A172 (cell line): ENCODE measurements around the gene CHD3. TPM values are rescaled to one million over a fixed set of nuclear protein-coding genes. Genes with fewer than 3 reads are reported as not detected.

Experiments used
- total RNA-seq: library from RNA; depleted of rRNA; stranded (reverse); fragments of >200 nt; shearing (Covaris generic); gene quantifications from 2 replicates; pipeline ENCODE4 v1.2.3, GENCODE V29; 2014; rRNA removed

CHD3 gene
- total RNA-seq, 1 experiment from 2014 or later, result 89.2 TPM

Other genes with a start within 250 kb of the CHD3 start
- gene ATP1B2, start 237.9 kb upstream of the CHD3 start, total RNA-seq, result not detected in 2 replicates
- gene TP53, start 201.3 kb upstream of the CHD3 start, total RNA-seq, result 99.3 and 107 TPM in 2 replicates
- gene WRAP53, start 200.3 kb upstream of the CHD3 start, total RNA-seq, result 26.0 and 27.4 TPM in 2 replicates
- 7.6 and 11.3 TPM in 2 replicates for gene EFNB3, start 183.6 kb upstream of the CHD3 start, total RNA-seq
- gene DNAH2, start 171.0 kb upstream of the CHD3 start, total RNA-seq, result 0.17 TPM in 2 replicates
- 0.16 and 0.93 TPM in 2 replicates for gene KDM6B, start 54.6 kb upstream of the CHD3 start, total RNA-seq
- not detected in 2 replicates for gene TMEM88, start 33.7 kb upstream of the CHD3 start, total RNA-seq
- gene NAA38, start 31.2 kb upstream of the CHD3 start, total RNA-seq, result 200 and 243 TPM in 2 replicates
- 15.7 and 18.4 TPM in 2 replicates for gene CYB5D1, start 30.8 kb upstream of the CHD3 start, total RNA-seq
- 1.5 and 1.8 TPM in 2 replicates for gene RNF227, start 27.5 kb downstream of the CHD3 start, total RNA-seq
- gene KCNAB3, start 41.1 kb downstream of the CHD3 start, total RNA-seq, result 0.38 and 0.55 TPM in 2 replicates
- 54.2 and 64.2 TPM in 2 replicates for gene TRAPPC1, start 43.2 kb downstream of the CHD3 start, total RNA-seq
- gene CNTROB, start 43.4 kb downstream of the CHD3 start, total RNA-seq, result 34.5 and 35.4 TPM in 2 replicates
- not detected in 2 replicates for gene GUCY2D, start 113.8 kb downstream of the CHD3 start, total RNA-seq
- gene ALOX15B, start 150.3 kb downstream of the CHD3 start, total RNA-seq, result 0.14 TPM in 1 of 2 replicates, not detected in the other
- not detected in 2 replicates for gene ALOX12B, start 198.9 kb downstream of the CHD3 start, total RNA-seq
- 0.05 TPM in 1 of 2 replicates, not detected in the other for gene ALOXE3, start 229.7 kb downstream of the CHD3 start, total RNA-seq
- not detected in 2 replicates for gene HES7, start 235.3 kb downstream of the CHD3 start, total RNA-seq